Stimulated activated CD4-positive, alpha-beta T cell treated with anti-CD3 and anti-CD28 coated beads, Interleukin-12 subunit alpha, Interleukin-12 subunit beta, amount 100 ng/mL, for 48 hours (primary cell): ENCODE results near the gene AGXT.

Experiments used
- DNase-seq, 3 donors: peaks; one replicate each; pipeline ENCODE4 v3.0.0-alpha.2; 2020; ENCODE audit warnings: low read depth in 2 of 3, low spot score in 1 of 3

The AGXT gene

DNA sequence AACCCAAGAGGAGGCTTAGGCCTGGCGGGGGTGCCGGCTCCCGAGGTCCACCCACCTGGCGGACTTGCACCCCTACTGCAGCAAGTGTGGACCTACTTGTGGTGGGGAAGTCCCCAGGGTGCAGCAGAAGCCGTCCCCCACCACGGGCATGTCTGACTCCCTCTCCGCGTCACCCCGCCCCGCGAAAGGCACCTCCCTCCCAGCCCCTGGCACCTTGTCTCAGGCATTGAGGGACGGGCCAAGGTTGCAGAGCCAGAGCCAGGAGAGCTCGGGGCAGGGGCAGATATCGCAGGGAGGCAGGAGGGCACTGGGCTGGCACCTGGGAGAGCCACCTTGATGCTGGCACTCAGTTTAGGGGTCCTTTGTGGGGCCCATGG, 56.6 kb downstream of the AGXT start:
- DNase-seq, result no peak

DNA sequence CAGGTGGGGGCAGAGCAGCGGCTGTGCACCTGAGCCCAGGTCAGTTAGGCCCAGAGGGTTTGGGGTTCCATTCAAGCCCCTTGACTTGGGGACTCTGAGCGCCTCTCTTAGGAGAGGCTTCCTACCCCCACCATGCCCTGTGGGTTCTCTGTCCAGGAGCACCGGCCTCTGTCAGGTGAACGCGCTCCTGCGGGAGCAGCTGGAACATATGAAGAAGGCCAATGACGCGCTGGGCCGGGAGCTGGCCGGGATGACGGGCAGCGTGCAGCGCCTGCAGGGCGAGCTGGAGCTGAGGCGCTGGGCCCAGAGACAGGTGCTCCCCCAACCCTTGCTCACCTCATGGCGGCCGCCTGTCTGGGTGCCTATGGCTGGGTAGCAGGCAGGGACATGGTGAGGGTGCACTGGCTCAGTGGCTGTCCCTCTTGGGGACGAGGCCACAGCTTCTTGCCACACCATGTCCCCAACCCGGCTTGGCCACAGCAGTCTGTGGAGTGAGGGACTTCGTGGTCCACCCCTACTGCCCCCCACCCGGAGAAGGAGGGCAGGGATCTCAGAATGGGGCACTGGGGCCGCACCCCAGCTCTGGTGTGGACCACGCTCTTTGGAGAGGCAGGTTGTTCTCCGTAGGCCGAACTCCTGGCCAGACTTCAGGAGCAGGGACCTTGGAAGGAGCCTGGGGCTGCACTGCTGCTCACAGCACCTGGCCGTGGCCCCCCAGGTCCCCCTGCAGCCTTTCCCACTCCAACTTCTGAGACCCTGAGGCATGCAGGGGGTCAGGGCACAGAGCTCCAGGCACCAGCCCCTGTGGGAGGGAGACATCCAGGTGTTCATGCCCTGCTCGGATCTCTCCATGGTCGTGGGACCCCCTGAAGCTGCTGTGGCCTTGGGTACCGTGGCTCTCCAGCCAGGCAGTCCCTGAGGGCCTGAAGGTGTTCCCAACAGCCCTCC, 57.2 kb downstream of the AGXT start:
- no peak for DNase-seq

DNA sequence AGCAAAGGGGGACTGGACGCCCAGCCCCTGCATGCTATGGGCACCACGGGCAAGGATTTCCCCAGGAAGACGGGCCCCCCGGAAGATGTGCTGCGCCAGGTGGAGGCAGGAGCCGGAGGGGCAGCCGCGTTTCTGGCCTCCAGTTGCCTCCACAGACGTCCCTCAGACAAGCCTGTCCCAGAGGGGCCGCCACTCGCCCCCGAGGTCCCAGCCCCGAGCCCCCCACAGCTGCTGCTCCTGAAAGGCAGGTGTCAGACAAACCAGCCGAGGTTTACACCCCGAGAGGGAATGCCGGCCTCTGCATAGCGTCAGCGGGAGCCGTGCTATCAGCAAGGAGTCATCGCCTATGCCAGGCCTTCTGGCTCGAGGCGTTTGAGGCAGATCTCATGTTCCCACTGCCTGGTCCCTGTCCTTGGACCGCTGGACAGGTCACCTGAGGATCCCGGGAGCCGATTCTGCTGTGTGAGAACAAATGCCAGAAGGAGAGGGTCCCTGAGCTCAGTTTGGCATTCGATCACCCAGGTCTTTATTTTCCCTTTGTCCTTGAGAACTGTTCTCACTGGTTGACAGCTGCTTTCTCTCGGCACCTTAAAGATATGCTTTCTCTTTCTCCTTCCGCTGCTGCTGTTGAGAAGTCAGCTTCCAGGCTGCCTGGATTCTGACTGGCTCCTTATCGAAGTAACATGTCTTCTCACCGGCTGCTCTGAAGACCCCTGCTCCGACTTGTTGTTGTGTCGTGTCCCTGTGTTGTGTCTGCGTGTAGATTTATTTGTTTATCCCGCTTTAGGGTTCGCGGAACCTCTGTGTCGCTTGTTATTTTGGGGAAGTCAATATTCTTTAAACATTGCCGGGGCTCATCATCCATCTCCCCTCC, 58.1 kb downstream of the AGXT start:
- DNase-seq, result no peak

GRCh38 chr2:240927390-240927781, 58.8 kb downstream of the AGXT start:
- no peak for DNase-seq

DNA sequence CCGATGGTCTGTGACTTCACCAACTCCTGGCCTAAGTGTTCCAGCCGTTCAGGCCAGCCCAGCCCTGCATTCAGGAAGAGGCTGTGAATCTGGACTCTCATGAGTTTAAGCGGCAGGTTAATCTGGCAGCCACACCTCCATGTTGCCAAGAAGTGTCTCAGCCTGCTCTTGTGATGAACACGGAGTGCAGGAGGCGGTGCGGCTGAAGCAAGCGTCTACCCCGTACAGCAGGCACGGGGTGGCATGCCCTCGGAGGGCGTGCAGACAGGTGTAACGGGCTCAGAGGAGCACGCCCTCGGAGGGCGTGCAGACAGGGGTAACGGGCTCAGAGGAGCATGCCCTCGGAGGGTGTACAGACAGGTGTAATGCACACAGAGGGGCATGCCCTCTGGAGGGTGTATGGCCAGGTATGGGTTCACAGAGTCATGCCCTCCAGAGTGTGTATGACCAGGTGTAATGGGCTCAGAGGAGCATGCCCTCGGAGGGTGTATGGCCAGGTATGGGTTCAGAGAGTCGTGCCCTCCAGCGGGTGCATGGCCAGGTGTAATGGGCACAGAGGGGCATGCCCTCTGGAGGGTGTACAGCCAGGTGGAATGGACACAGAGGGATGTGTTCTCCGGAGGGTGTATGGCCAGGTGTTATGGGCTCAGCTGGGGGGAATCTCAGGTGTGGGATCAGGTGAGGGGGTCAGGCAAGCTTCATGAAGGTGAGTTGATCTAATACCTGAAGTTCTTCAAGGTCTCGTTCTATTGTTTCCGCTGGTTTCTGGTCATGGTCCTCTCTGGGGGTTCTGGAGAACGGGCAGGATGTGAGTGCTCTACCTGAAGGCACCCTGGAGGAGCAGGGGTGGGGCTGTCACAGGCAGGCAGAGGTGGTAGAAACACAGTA, 60.1 kb downstream of the AGXT start:
- DNase-seq, result no peak

GRCh38 chr2:240929364-240930095, 60.9 kb downstream of the AGXT start:
- DNase-seq, result no peak
